ENCODE results near the gene CYSTM1.
A peak's percentile ranks its signal among the peaks of the same experiment; 100 is the strongest.

The CYSTM1 gene

DNA sequence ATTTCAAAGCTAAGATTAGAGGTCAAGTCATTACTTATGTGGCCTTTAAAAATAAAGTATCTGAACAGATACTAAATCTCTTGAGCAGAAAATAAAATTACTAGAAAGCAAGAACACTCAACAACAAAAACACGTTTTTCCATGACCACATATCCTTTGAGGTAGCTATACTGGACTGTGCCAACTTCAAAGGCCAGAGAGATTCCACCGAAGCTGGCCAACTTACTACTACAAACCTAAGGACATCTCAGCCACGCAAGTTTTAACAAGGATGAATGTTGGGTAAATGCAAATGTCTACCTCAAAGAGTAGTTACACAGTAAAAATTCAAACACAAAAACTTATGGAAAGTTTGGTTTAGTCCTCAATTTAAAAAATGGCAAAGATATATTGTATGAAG lies 109.0 kb downstream of the CYSTM1 start:
- Histone ChIP-seq H3K9me2 (replicated peaks; ENCODE audit: control insufficient read depth, low read length) (no peaks in the 10 kb centered on the region), H3K27me3 (ENCODE audit: control insufficient read depth, low read length) (no peaks in the 10 kb centered on the region), H4K20me1 (ENCODE audit: control insufficient read depth, insufficient read depth, low read depth, low read length) (no peaks in the 10 kb centered on the region), H3K27ac (ENCODE audit: low read depth, low read length) (peak overlapping the region; percentile 79), H3K9me3 (ENCODE audit: control insufficient read depth, insufficient read depth, low read length) (no peaks in the 10 kb centered on the region), H3K4me2 (ENCODE audit: low read length) (peak overlapping the region; percentile 82), H3K36me3 (ENCODE audit: control insufficient read depth, low read length) (no peaks in the 10 kb centered on the region), H3K4me3 (ENCODE audit: low read length) (peak overlapping the region; percentile 68), H3K79me2 (ENCODE audit: control insufficient read depth, low read length) (peaks cover 46% of the 10 kb centered on the region), H3K4me1 (ENCODE audit: control insufficient read depth, low read length) (peaks cover 41% of the 10 kb centered on the region), H3F3A (ENCODE audit: control insufficient read depth, insufficient read depth) (peaks cover 10% of the 10 kb centered on the region)
- TF ChIP-seq EZH2phosphoT487 (IDR thresholded peaks at IDR 0.05; ENCODE audit: borderline replicate concordance, low read length) = no peak
- TF ChIP-seq, protein P1, sequence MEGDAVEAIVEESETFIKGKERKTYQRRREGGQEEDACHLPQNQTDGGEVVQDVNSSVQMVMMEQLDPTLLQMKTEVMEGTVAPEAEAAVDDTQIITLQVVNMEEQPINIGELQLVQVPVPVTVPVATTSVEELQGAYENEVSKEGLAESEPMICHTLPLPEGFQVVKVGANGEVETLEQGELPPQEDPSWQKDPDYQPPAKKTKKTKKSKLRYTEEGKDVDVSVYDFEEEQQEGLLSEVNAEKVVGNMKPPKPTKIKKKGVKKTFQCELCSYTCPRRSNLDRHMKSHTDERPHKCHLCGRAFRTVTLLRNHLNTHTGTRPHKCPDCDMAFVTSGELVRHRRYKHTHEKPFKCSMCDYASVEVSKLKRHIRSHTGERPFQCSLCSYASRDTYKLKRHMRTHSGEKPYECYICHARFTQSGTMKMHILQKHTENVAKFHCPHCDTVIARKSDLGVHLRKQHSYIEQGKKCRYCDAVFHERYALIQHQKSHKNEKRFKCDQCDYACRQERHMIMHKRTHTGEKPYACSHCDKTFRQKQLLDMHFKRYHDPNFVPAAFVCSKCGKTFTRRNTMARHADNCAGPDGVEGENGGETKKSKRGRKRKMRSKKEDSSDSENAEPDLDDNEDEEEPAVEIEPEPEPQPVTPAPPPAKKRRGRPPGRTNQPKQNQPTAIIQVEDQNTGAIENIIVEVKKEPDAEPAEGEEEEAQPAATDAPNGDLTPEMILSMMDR (IDR thresholded peaks at IDR 0.05; ENCODE audit: low read depth, low read length, poor library complexity, severe bottlenecking) = no peak

DNA sequence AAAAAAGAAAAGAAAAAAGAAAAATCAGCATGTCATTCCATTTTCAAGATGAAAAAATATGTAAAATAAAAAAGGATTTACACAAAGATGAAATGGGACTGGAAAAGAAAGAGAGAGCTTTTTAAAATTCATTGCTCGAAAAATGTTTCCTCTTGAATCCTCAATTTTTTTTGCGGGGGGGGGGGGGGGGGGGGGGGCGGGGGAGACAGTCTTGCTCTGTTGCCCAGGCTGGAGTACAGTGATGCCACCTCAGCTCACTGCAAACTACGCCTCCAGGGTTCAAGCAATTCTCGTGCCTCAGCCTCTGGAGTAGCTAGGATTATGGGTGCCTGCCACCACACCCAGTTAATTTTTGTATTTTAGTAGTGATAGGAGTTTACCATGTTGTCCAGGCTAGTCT lies 111.4 kb downstream of the CYSTM1 start:
- TF ChIP-seq, protein P1 (IDR thresholded peaks at IDR 0.05; ENCODE audit: low read depth, low read length, poor library complexity, severe bottlenecking) = no peak
- H3K36me3 ChIP-seq (ENCODE audit: control insufficient read depth, low read length) = no peaks in the 10 kb centered on the region
- H3K27ac ChIP-seq (ENCODE audit: low read depth, low read length) = no peak overlapping the region
- H3K9me3 ChIP-seq (ENCODE audit: control insufficient read depth, insufficient read depth, low read length) = no peaks in the 10 kb centered on the region
- H3K79me2 ChIP-seq (ENCODE audit: control insufficient read depth, low read length) = peaks cover 68% of the 10 kb centered on the region
- no peak overlapping the region for H3K4me2 ChIP-seq (ENCODE audit: low read length)
- H3F3A ChIP-seq (ENCODE audit: control insufficient read depth, insufficient read depth) = peaks cover 8% of the 10 kb centered on the region
- H3K9me2 ChIP-seq (replicated peaks; ENCODE audit: control insufficient read depth, low read length) = no peaks in the 10 kb centered on the region
- peaks cover 41% of the 10 kb centered on the region for H3K4me1 ChIP-seq (ENCODE audit: control insufficient read depth, low read length)
- no peaks in the 10 kb centered on the region for H3K27me3 ChIP-seq (ENCODE audit: control insufficient read depth, low read length)
- H3K4me3 ChIP-seq (ENCODE audit: low read length) = no peak overlapping the region
- no peaks in the 10 kb centered on the region for H4K20me1 ChIP-seq (ENCODE audit: control insufficient read depth, insufficient read depth, low read depth, low read length)

DNA sequence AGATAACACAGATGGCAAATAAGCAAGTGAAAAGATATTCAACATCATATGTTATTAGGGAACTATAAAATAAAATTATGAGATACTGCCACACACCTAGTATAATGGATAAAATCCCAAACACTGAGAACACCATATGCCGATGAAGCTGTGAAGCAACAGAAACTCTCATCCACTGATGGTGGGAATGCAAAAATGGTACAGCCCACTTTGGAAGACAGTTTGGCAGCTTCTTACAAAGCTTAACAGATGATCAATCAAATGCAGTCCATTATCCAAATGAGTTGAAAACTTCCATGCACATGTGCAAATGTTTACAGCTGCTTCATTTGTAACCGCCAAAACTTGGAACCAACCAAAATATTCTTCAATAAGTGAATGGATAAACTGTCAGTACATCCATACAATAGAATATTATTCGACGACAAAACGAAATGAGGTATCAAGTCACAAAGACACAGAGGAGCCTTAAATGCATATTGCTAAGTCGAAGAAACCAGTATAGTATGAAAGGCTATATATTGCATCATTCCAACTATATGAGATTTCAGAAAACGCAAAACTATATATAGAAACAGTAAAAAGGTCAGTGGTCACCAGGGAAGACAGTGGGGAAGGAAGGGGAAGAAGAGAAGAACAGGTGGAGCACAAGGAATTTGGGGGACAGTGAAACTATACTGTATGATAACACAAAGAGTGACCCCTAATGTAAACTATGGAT lies 113.0 kb downstream of the CYSTM1 start:
- H3K9me3 ChIP-seq (ENCODE audit: control insufficient read depth, insufficient read depth, low read length) = no peaks in the 10 kb centered on the region
- H4K20me1 ChIP-seq (ENCODE audit: control insufficient read depth, insufficient read depth, low read depth, low read length) = no peaks in the 10 kb centered on the region
- H3K27me3 ChIP-seq (ENCODE audit: control insufficient read depth, low read length) = no peaks in the 10 kb centered on the region
- TF ChIP-seq, protein P1 (IDR thresholded peaks at IDR 0.05; ENCODE audit: low read depth, low read length, poor library complexity, severe bottlenecking) = no peak
- no peak for TF ChIP-seq EZH2phosphoT487 (IDR thresholded peaks at IDR 0.05; ENCODE audit: borderline replicate concordance, low read length)
- peaks cover 74% of the 10 kb centered on the region for H3K79me2 ChIP-seq (ENCODE audit: control insufficient read depth, low read length)
- no peak overlapping the region for H3K4me2 ChIP-seq (ENCODE audit: low read length)
- H3K27ac ChIP-seq (ENCODE audit: low read depth, low read length) = no peak overlapping the region
- H3K36me3 ChIP-seq (ENCODE audit: control insufficient read depth, low read length) = no peaks in the 10 kb centered on the region
- H3K9me2 ChIP-seq (replicated peaks; ENCODE audit: control insufficient read depth, low read length) = no peaks in the 10 kb centered on the region
- H3F3A ChIP-seq (ENCODE audit: control insufficient read depth, insufficient read depth) = peaks cover 8% of the 10 kb centered on the region
- H3K4me1 ChIP-seq (ENCODE audit: control insufficient read depth, low read length) = peaks cover 38% of the 10 kb centered on the region
- no peak overlapping the region for H3K4me3 ChIP-seq (ENCODE audit: low read length)

All from DOHH2 (cell line).